Raji (cell line): ENCODE results near the gene GSKIP.

ENCODE experiments used
- POLR2A ChIP-seq: IDR thresholded peaks from 2 replicates; pipeline ENCODE4 v1.6.1; 2011; ENCODE audit warnings: low read depth, low read length, control low read depth; ENCODE audit not compliant: insufficient read depth

The GSKIP gene

DNA sequence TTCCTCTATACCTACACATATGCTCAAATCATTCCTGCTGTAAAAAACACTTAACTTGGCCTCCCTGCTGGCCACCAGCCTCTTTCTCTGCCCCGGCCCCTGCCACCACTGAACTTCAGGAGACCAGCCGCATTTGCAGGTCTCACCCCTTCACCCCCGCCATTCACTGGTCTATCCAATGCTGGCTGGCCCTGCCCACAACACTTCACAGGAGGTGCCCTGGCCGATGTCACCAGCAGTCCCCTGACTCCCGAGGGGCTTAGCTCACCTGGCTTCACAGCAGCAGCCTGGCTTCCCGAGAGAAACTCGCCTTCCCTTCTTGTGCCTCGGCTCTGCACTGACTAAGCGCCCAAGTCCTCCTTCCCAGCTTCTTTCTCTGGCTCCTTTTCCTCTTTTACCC is 36.1 kb downstream of the GSKIP start:
- no peak for TF ChIP-seq POLR2A

GRCh38 chr14:96400495-96400894 is 37.2 kb downstream of the GSKIP start:
- no peak for TF ChIP-seq POLR2A

GRCh38 chr14:96403409-96403808 is 40.1 kb downstream of the GSKIP start:
- TF ChIP-seq POLR2A, result no peak

- TF ChIP-seq POLR2A, result no peak
Measured at GRCh38 chr14:96405677-96406076, 42.4 kb downstream of the GSKIP start.

GRCh38 chr14:96407935-96408570 is 44.7 kb downstream of the GSKIP start:
- TF ChIP-seq POLR2A, result no peak

DNA sequence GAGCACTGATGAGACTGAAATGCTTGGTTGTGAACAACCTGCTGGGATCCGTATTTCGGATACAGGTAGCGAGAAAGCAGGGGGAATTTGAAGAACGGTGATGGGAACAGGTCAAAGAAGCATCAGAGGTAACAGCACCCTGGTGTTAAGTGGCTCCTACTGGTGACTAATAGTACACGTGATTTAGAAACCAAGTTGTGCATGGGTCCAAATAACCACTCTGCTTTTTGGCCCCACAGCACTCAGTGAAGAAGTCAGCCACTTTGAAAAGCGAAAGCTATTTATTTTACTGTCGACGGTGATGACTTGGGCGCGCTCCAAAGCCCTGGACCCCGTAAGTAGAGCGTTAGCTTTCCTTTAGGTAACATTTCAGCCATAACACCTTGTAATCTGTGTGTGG is 45.3 kb downstream of the GSKIP start:
- no peak for TF ChIP-seq POLR2A

- no peak for TF ChIP-seq POLR2A
Measured at GRCh38 chr14:96409701-96410100, 46.4 kb downstream of the GSKIP start.

- no peak for TF ChIP-seq POLR2A
Measured at GRCh38 chr14:96410119-96410518, 46.8 kb downstream of the GSKIP start.

DNA sequence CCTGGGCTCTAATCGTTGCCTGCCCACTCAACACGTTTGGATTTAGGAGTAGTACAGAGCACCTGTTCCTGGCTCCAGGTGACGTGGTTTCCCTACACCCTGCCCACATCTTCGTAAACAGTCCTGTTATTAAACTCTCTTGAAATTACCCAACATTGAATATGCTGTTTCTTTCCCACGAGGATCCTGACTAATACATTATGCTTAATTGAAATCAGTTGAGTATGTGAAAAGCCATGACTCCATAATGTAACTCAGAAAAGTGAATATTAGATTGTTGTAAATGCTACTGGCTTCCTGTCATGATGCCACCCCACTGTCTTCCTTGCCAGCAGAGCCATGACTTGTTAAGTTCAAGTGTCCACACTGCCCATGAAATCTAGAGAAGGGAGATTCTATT is 50.2 kb downstream of the GSKIP start:
- TF ChIP-seq POLR2A, result no peak

- TF ChIP-seq POLR2A, result no peak
Measured at GRCh38 chr14:96415559-96415958, 52.2 kb downstream of the GSKIP start.

- no peak for TF ChIP-seq POLR2A
Measured at GRCh38 chr14:96416292-96416691, 53.0 kb downstream of the GSKIP start.

GRCh38 chr14:96417254-96417653 is 53.9 kb downstream of the GSKIP start:
- TF ChIP-seq POLR2A, result no peak

DNA sequence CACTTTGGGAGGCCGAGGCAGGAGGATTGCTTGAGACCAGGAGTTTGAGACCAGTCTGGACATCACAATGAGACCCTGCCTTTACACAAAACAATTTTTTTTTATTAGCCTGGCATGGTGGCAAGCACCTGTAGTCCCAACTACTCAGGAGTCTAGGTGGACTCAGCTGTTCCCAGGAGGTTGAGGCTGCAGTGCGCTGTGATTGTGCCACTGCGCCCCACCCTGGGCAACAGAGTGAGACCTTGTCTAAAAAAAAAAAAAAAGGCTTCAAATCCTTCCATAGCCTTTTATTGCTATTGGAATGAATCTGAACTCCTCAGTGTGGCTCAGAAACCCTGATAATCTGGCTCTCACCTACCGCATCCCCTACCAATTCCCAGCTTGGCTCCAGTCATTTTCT is 54.7 kb downstream of the GSKIP start:
- no peak for TF ChIP-seq POLR2A

DNA sequence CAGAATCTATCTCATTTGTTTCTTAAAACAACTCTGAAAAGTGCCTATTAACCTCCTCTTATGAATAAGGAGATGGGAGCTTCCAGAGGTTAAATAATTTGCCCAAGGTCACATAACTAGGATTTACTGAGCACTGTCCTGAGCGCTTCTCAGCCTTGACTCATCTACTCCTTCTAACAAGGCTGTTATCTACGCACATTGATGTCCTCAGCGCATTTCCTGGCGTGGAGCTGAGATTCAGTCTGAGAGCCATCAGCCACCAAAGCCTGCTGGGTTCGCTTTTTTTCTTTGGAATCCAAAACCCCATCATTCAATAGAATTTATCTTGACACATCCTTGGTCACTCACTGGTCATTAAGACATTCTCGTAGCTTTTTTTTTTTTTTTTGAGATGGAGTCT is 57.9 kb downstream of the GSKIP start:
- no peak for TF ChIP-seq POLR2A

- TF ChIP-seq POLR2A, result no peak
Measured at GRCh38 chr14:96422992-96423391, 59.7 kb downstream of the GSKIP start.

- no peak for TF ChIP-seq POLR2A
Measured at GRCh38 chr14:96423446-96424108, 60.3 kb downstream of the GSKIP start.
